Gastroesophageal sphincter (tissue), 4 donors: ENCODE measurements around the gene PRDX1. TPM values are rescaled to one million over a fixed set of nuclear protein-coding genes. Genes with fewer than 3 reads are reported as not detected.

ENCODE experiments used
- ATAC-seq: fragments of 150-250 bp; one replicate; pipeline ENCODE4 v1.9.1; 2016; ENCODE audit warnings: mild to moderate bottlenecking, moderate library complexity
- H3K27ac ChIP-seq, 4 donors: fragments of 200-600 bp; sonication (generic) in 3 of 4; 1 replicate in 3 of 4; 2 replicates in 1 of 4; pipeline ENCODE4 v1.5.1; 2016 to 2019
- H3K27me3 ChIP-seq: fragments of 200-600 bp; sonication (generic); one replicate; pipeline ENCODE4 v1.5.1; 2019
- H3K36me3 ChIP-seq, 2 donors: fragments of 200-600 bp; sonication (generic); one replicate each; pipeline ENCODE4 v1.5.1; 2019; ENCODE audit warnings: control low read depth in 1 of 2
- H3K4me1 ChIP-seq, 3 donors: fragments of 200-600 bp; sonication (generic); 1 replicate in 2 of 3; 2 replicates in 1 of 3; pipeline ENCODE4 v1.5.1; 2016 to 2019; ENCODE audit warnings: control low read depth in 2 of 3
- H3K4me3 ChIP-seq, 2 donors: fragments of 200-600 bp; sonication (generic); one replicate each; pipeline ENCODE4 v1.5.1; 2019; ENCODE audit warnings: mild to moderate bottlenecking in 1 of 2, moderate library complexity in 1 of 2
- H3K9me3 ChIP-seq, 3 donors: fragments of 200-600 bp; sonication (generic); one replicate each; pipeline ENCODE4 v1.5.1; 2017 to 2019; ENCODE audit warnings: control low read depth in 2 of 3
- CTCF ChIP-seq, 4 experiments: fragments of 200-600 bp in 2 of 4; fragments of 450-650 bp in 2 of 4; sonication (generic) in 1 of 4; IDR thresholded peaks; one replicate each; pipeline ENCODE4 v1.5.1; 2017 to 2019; ENCODE audit warnings: antibody characterized with exemption in 4 of 4, mild to moderate bottlenecking in 2 of 4, moderate library complexity in 2 of 4
- EP300 ChIP-seq: sonication (generic); formaldehyde crosslinking; IDR thresholded peaks from one replicate; pipeline ENCODE4 v1.6.1; 2017; ENCODE audit warnings: antibody characterized with exemption, mild to moderate bottlenecking
- POLR2A ChIP-seq, 2 donors: fragments of 450-650 bp; IDR thresholded peaks; one replicate each; pipeline ENCODE4 v1.6.1; 2017; ENCODE audit warnings: antibody characterized with exemption in 2 of 2, mild to moderate bottlenecking in 2 of 2, moderate library complexity in 1 of 2
- POLR2AphosphoS5 ChIP-seq: sonication (generic); formaldehyde crosslinking; IDR thresholded peaks from one replicate; pipeline ENCODE4 v1.6.1; 2017; ENCODE audit warnings: antibody characterized with exemption
- WGBS, 2 donors: methylation state at CpG; one replicate each; pipeline ENCODE4 v1.1.5; 2018; ENCODE audit warnings: low coverage in 1 of 2; 5-methylcytosine and 5-hydroxymethylcytosine counted together
- total RNA-seq, 4 donors: library from RNA; depleted of rRNA; stranded (reverse); fragments of >200 nt; gene quantifications; one replicate each; pipeline ENCODE4 v1.1.0, GENCODE V29; 2016

Gene PRDX1
- 100 to 1,000 TPM; 305 to 575 (median 359) TPM for total RNA-seq

DNA sequence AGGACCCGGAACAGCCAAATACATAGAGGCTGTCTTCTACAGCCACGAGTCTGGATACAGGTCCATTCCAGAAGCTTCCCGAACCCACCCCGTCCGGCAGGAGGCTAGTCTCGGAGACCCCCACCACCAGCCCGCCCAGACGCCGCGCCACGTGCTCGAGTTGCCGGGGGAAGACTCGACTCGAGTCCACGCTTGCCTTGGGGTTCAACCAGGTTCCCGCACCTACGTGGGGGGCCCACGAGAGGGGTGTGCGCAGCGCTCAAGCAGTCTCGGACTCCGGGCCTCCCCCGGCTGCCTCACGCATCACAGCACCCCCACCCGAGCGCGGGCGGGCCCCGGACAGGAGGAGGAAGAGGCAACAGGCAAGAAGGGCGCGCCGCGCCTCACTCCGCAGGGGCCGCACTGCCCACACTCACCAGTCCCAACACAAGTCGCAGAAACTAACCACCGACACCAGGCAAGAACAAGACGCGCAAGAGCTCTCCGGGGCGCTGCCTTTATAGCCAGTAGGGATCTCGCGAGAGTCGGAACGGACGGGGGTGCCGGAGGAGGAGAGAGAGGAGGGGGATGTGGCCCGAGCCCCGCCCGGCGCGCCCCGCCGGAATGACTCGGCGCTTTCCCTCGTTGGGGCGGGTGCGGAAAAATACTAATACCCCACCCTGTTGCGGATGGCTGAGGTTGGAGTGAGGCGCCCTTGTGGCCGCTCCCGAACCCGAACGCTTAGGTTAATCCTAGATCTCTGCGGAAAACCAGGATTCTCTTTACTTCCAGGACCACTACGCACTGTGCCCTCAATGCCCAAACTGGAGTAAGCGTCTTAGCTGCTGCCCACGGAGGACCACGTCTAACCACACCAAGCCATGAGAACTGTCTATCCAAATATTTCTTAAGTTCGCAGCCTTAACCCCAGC lies at the start of gene PRDX1:
Gene PRDX1 (minus strand): TSS at position 472 of the 911 bp plus-strand sequence. CDS start 2,841 bp downstream, outside the sequence.
- 0% methylated on average over 3 to 39 of the region's 72 CpGs for WGBS, 2 donors

GRCh38 chr1:45570631-45571030 lies 48.9 kb upstream of the PRDX1 start:
- TF ChIP-seq EP300 (no peak), POLR2A (IDR thresholded peaks at IDR 0.05) (no peak), CTCF (IDR thresholded peaks at IDR 0.05) (no peak), POLR2AphosphoS5 (no peak)
- Histone ChIP-seq H3K4me1 (peaks cover 0 to 21% (median 9%) of the 10 kb centered on the region in 3 donors), H3K4me3 (no peak overlapping the region), H3K9me3 (no peaks in the 10 kb centered on the region), H3K36me3 (peaks cover 0 to 41% of the 10 kb centered on the region in 2 donors), H3K27me3 (no peaks in the 10 kb centered on the region), H3K27ac (no peak overlapping the region)
- WGBS, 2 donors: 73 to 76% methylated on average over 3 to 4 of the region's 4 CpGs
- no peak for ATAC-seq

More for the DNA sequence above, at the start of gene PRDX1:
- peaks cover 3 to 44% (median 6%) of the 10 kb centered on the region in 3 donors for H3K4me1 ChIP-seq
- no peaks in the 10 kb centered on the region for H3K27me3 ChIP-seq
- H3K4me3 ChIP-seq: peak within 1 kb of the TSS; percentile 59 to 98
- peak; percentile 96 for ATAC-seq
- H3K9me3 ChIP-seq: no peaks in the 10 kb centered on the region
- TF ChIP-seq POLR2A (IDR thresholded peaks at IDR 0.05) (peak; percentile 99 to 100), POLR2AphosphoS5 (peak; percentile 100), EP300 (no peak), CTCF (IDR thresholded peaks at IDR 0.05) (peak in 2 of 4 experiments; percentile 34 to 45)
- H3K36me3 ChIP-seq: peaks cover 0 to 19% of the 10 kb centered on the region in 2 donors
- H3K27ac ChIP-seq: peak within 1 kb of the TSS; percentile 75 to 98 (median 96)

GRCh38 chr1:45569962-45570581 lies 48.4 kb upstream of the PRDX1 start:
- TF ChIP-seq POLR2A (IDR thresholded peaks at IDR 0.05) (no peak), CTCF (IDR thresholded peaks at IDR 0.05) (peak in 3 of 4 experiments; percentile 95 to 97 (median 97)), EP300 (no peak), POLR2AphosphoS5 (peak; percentile 36)

GRCh38 chr1:45569571-45569961 lies 47.9 kb upstream of the PRDX1 start:
- Histone ChIP-seq H3K4me1 (peaks cover 0 to 21% (median 9%) of the 10 kb centered on the region in 3 donors), H3K27ac (peak overlapping the region in 3 of 4 donors; percentile 22 to 60 (median 48)), H3K4me3 (no peak overlapping the region), H3K27me3 (no peaks in the 10 kb centered on the region), H3K9me3 (no peaks in the 10 kb centered on the region), H3K36me3 (peaks cover 0 to 41% of the 10 kb centered on the region in 2 donors)
- TF ChIP-seq CTCF (IDR thresholded peaks at IDR 0.05) (no peak), POLR2AphosphoS5 (no peak), POLR2A (IDR thresholded peaks at IDR 0.05) (no peak), EP300 (no peak)
- no peak for ATAC-seq
- 26% methylated on average over 4 of the region's 4 CpGs; no CpG with 5 or more reads in 1 of the 2 donors for WGBS, 2 donors

More at GRCh38 chr1:45569962-45570581, 48.4 kb upstream of the PRDX1 start:
- no peak overlapping the region for H3K4me3 ChIP-seq
- H3K27me3 ChIP-seq: no peaks in the 10 kb centered on the region
- peak overlapping the region in 3 of 4 donors; percentile 22 to 60 (median 48) for H3K27ac ChIP-seq
- no peaks in the 10 kb centered on the region for H3K9me3 ChIP-seq
- peaks cover 0 to 41% of the 10 kb centered on the region in 2 donors for H3K36me3 ChIP-seq
- peaks cover 0 to 21% (median 9%) of the 10 kb centered on the region in 3 donors for H3K4me1 ChIP-seq
- peak; percentile 80 for ATAC-seq
- WGBS, 2 donors: 0% methylated on average over 3 of the region's 8 CpGs; no CpG with 5 or more reads in 1 of the 2 donors
